HL-60 (cell line): Measurements from ENCODE around the gene TLE3.

Source experiments
- DNase-seq, 2 experiments: peaks; one replicate each; pipeline ENCODE4 v3.0.0-alpha.2; 2010 to 2020; ENCODE audit warnings: low read depth in 1 of 2, low spot score in 1 of 2
- H3K27ac ChIP-seq: fragments of 250-450 bp; sonication (Bioruptor Pico); replicated peaks from 2 replicates; pipeline ENCODE4 v1.5.1; 2020; ENCODE audit warnings: mild to moderate bottlenecking, moderate library complexity
- H3K27me3 ChIP-seq: fragments of 250-450 bp; sonication (Bioruptor Pico); 2 replicates; pipeline ENCODE4 v1.5.1; 2021; ENCODE audit warnings: mild to moderate bottlenecking, moderate library complexity; ENCODE audit not compliant: insufficient read depth, poor library complexity, severe bottlenecking
- H3K4me3 ChIP-seq: replicated peaks from 2 replicates; pipeline ENCODE4 v1.5.1; 2011; ENCODE audit warnings: mild to moderate bottlenecking, control low read depth, low read length; ENCODE audit not compliant: insufficient read depth
- CTCF ChIP-seq: IDR thresholded peaks from one replicate; pipeline ENCODE4 v1.5.1; 2011; ENCODE audit warnings: low read length, control low read depth, inconsistent platforms; ENCODE audit not compliant: insufficient read depth
- GABPA ChIP-seq: IDR thresholded peaks from 2 replicates; pipeline ENCODE4 v1.6.1; 2012; ENCODE audit warnings: low read depth
- POLR2AphosphoS5 ChIP-seq: IDR thresholded peaks from 2 replicates; pipeline ENCODE4 v1.6.1; 2012; ENCODE audit warnings: low read depth
- REST ChIP-seq: IDR thresholded peaks from 2 replicates; pipeline ENCODE4 v1.6.1; 2012; ENCODE audit warnings: low read depth; ENCODE audit not compliant: insufficient replicate concordance
- SPI1 ChIP-seq: IDR thresholded peaks from 2 replicates; pipeline ENCODE4 v1.6.1; 2012; ENCODE audit warnings: low read depth, mild to moderate bottlenecking, borderline replicate concordance

Gene TLE3

GRCh38 chr15:70060993-70061305, 36.8 kb downstream of the TLE3 start:
- no peak overlapping the region for H3K4me3 ChIP-seq
- DNase-seq: no peak
- no peaks in the 10 kb centered on the region for H3K27me3 ChIP-seq
- H3K27ac ChIP-seq: no peak overlapping the region
- TF ChIP-seq CTCF (no peak), SPI1 (no peak), REST (no peak), GABPA (no peak), POLR2AphosphoS5 (no peak)

DNA sequence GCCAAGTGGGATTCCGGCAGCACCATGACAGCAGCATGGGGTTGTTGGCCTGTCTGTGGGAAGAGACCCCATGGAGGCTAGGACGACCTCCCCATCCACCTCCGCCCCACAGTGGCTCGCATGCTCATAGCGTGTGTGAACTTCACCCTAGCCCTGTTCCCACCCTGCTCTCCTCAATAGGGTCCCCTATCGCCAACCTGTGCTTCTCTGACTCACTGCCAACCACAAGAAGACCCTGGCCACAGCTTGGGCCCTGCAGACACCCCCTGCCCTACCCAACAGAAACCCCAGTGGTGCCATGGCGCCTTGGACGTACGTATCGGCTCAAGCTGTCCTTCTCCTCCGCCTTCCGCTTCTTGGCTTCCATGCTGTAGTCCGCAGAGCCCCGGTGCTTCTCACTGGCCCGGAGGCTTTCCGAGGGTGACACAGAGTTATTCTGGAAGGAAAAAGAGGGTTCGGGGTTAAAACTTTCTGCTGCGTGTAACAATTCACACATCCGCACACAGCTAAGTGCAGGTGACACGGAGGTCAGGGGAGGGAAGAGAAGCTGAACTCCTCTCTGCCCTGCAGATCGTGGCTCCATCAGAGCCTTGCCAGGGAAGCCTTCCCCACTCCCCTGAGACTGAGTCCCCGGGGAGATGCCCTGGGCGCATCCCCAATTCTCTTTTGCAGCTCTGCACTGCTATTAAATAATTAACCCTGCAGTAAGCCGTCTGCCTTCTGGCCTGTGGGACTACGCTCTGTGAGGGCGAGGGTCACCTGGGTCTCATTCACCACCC, 37.3 kb downstream of the TLE3 start:
- no peaks in the 10 kb centered on the region for H3K27me3 ChIP-seq
- no peak overlapping the region for H3K27ac ChIP-seq
- no peak overlapping the region for H3K4me3 ChIP-seq
- TF ChIP-seq POLR2AphosphoS5 (no peak), SPI1 (no peak), GABPA (no peak), REST (no peak), CTCF (no peak)
- no peak for DNase-seq

GRCh38 chr15:70059476-70060213, 38.1 kb downstream of the TLE3 start:
- TF ChIP-seq POLR2AphosphoS5 (no peak), GABPA (no peak), CTCF (no peak), REST (no peak), SPI1 (no peak)
- Histone ChIP-seq H3K27ac (no peak overlapping the region), H3K27me3 (no peaks in the 10 kb centered on the region), H3K4me3 (no peak overlapping the region)
- DNase-seq: no peak
